ENCODE data around the gene TBC1D22A.

Gene TBC1D22A

DNA sequence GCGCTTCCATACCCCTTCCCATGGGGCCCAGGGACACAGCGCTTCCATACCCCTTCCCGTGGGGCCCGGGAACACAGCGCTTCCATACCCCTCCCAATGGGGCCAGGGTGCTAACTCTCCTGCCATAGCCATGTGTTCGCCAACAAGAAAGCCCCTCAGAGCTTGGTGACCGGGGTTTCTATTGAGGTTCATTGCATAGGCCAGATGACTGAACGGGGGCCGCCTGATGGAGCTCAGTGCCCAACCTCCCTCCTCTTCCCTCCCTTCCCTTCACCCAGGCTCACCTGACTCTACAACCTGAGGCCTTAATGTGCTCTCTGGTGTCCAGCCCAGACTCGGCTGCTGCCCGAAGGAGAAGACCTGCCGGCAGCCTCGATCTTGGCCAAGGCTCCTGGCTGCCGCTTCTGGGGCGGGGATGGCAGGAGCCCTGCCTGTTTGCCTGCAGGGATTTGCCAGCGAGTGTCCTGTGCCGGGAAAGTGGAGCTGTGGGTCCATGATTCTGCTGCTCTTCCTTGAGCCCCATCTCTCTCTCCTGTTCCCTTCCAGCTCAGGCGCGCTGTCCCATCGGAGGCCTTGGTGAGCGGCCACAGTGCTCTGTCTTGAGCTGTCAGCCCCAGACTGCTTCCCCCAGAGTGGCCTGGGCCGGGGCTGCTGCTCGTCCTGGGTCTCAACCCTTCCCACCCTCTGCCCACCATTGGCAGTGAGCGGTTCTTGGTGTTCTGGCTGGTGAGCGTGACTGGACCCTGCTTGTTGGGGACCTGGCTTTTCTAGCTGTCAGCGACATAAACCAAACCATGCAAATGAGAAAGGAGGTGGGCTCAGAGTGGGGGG lies 267.0 kb downstream of the TBC1D22A start:
- DNase-seq (ENCODE audit: insufficient read length, low spot score) (no peak), FAIRE-seq (no peak)
- no peak for TF ChIP-seq POLR2A (IDR thresholded peaks at IDR 0.05; ENCODE audit: low read depth, low read length)

DNA sequence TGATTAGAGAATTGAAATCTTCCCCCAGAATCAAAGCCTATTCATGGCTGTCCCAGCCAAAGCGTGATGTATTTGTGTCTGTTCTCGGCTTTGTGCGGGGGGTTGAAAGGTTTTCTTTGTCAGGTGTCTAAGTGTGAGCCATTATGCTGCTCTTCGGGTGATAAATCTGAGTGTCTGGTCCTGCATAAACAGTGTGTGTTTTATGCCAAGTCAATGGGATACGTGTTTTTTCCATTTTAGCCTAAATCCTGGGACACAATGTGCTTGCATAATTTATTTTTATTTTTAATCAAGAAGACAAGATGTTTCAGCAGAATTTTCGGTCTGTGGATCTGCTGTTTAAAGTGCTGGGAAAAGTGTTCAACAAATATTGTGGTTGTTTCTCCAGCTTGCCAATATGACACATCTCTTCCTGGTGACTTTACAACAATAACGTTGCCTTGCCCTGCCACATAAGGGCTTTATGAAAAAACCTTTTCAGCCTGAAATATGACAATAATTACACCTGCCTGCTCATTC lies 267.8 kb downstream of the TBC1D22A start:
- FAIRE-seq (no peak), DNase-seq (ENCODE audit: insufficient read length, low spot score) (no peak)
- no peak for TF ChIP-seq POLR2A (IDR thresholded peaks at IDR 0.05; ENCODE audit: low read depth, low read length)

DNA sequence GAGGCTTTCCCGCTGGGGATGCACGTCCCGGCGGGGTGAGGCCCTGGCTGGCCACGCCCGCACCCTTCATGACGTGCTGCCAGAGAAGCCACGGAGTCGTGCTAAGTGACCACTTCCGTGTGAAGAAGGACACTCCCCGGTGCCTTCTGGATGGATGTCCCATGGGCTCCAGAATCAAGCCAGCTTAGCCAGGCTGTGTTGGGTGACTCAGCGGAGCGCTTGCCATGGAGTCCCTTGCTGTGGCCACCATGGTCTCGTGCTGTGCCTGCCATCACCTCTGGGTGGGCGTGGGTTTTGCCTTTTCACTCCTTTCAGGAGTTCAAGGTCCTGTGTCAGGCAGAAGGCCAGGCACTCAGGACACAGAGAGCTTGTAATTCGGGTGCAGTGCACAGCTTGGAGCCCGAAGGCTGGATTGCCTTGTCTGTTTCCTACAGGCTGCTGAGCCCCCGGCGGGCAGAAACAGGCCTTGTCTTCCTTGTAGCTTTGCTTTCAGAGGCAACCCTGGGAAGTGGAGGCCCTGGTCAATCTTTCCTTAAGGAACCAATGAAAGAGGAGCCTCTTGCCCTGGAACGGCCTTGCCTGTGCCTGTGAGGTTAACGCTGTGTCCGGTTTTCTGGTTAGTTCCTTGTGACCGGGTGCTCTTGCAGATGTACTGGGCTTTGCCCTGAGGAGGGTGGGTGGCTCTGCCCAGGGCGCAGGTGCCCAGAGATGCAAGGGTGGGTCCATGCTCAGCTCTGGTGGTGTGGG lies 268.6 kb downstream of the TBC1D22A start:
- FAIRE-seq (no peak), DNase-seq (ENCODE audit: insufficient read length, low spot score) (no peak)
- no peak for TF ChIP-seq POLR2A (IDR thresholded peaks at IDR 0.05; ENCODE audit: low read depth, low read length)

DNA sequence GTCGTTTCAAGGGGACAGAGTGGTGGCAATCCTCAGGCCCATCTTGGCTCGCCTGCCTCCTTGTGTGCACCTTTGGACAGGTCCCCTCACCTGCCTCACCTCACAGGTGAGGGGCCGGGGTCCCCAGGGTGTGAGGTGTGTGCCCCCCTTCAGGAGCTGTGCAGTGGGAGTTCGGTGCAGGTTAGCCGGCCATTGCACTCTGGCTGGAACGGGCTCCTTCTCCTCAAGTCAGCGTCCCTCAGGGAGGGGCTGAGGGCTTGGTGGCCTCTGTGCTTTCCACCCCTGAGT lies 269.1 kb downstream of the TBC1D22A start:
- DNase-seq (ENCODE audit: insufficient read length, low spot score) (no peak), FAIRE-seq (no peak)
- no peak for TF ChIP-seq POLR2A (IDR thresholded peaks at IDR 0.05; ENCODE audit: low read depth, low read length)

DNA sequence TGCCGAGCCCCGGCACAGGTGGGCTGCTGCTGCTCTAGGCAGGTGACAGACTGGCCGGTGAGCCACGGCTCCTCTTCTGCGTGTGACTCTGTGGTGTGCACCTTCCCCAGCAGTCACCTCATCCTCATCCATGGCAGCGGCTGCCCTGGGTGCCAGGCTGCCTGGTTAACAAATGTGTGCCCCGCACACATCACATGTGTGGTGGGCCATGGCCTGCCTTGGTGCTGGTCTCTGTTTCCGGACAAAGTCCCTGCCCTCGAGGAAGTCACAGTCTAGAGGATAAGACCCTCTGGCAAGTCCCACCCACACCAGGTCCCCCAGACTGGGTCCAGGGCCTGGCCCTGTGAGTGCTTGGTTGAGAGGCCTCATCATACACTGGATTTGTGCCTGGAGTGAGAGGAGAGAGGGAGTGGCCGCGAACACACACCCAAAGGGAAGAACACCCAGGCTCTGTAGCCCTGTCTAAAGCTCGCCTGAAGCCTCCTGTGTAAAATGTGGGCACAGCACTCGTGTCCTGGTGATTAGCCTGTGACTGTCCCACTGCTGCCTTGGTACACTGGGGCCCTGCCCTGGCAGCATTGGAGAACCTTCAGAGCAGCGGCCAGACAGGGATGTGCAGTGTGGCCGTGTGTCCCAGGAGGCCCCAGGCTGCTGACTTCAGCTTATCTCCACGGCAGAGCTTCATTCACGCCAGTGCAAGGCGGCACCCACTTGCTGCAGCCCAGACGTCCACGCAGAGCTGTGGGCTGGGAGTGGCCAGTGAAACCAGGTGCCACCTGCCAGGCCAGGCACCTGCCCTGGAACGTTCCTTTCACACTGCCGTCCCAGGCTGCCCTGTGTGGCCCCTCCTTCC lies 269.9 kb downstream of the TBC1D22A start:
- FAIRE-seq, result no peak
- TF ChIP-seq POLR2A (IDR thresholded peaks at IDR 0.05; ENCODE audit: low read depth, low read length), result no peak
- DNase-seq (ENCODE audit: insufficient read length, low spot score), result no peak

DNA sequence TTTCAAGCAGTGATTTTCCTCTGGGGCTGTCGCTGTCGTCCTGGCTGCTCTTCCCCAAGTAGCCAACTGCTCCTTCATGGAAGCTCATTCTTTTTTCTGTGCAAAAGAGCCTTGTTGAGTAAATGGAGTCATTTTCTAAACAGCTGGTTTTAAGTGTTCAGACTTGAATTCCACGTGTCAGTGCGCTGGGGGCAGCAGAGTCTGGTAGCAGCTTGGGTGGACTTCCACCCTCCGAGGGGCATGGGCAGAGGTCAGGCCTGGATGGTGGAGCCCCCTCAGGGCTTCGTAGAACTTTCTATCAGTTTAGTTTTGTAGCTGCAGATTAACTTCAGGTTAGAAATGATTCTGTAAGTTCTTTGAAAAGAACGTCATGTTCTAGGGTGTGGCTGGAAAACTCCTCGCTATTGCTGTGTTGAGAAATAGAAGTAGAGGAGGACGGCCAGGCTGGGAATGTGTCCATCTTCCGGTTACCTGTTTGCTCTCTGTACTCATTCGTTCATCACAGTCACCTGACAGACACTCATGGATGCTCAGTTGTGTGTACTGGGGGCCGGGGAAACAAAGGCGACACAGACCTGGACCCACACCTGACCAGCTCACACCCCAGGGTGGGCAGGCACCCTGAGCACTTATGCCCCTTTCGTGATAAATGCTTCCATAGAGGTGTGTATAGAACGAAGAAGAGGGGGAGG lies 270.7 kb downstream of the TBC1D22A start:
- FAIRE-seq, result no peak
- DNase-seq (ENCODE audit: insufficient read length, low spot score), result no peak
- TF ChIP-seq POLR2A (IDR thresholded peaks at IDR 0.05; ENCODE audit: low read depth, low read length), result no peak

DNA sequence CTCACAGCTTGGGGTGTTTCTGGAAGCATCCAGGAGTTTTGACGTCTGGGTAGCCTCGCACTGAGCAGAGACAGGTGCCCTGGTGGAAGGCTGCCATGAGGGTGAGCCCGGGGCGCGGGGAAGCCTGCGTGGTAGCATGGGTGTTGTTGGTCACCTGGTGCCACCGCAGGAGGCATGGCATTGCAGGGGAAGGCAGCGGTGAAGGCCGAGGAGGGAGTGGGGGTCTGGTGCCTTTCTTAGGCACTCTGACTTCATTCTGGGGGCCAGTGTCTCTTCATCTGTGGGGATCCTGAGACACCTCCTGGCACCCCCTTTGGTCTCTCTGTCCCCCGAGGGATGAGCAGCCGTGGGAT lies 271.2 kb downstream of the TBC1D22A start:
- FAIRE-seq, result no peak
- no peak for DNase-seq (ENCODE audit: insufficient read length, low spot score)
- TF ChIP-seq POLR2A (IDR thresholded peaks at IDR 0.05; ENCODE audit: low read depth, low read length), result no peak

DNA sequence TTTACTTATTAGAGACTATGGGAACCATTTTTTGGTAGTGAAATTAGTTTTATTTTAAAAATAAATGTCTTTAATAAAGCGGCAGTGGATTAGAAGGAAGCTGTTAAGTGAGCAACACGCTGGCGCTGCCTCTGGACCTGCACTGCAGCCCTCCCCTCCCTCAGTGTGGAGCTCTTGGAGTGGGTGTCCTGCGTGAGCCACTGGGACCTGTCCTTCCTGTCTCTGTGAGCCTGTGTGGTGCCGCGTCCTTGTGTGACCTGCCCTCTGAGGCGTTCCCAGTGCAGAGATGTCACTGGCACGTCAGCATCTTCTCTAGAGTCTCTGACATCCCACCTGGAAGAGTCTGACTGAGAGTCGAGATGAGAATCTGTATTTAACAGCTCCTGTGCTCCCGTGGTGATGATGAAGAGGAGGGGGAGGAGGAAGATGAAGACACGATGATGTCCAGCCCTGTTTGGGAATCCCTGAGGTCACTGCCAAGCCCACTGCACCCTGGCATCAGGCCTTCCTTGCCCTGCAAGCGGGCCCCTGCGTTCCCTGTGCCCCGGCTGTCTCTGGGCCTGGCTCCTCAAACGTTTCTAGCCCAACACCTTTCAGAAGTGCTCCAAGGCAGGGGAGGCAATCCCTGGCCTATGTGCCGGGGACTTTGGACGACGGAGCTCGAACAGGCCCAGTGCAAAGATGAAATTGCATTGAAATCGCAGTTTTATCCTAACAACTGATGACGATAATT lies 271.8 kb downstream of the TBC1D22A start:
- FAIRE-seq (no peak), DNase-seq (ENCODE audit: insufficient read length, low spot score) (no peak)
- TF ChIP-seq POLR2A (IDR thresholded peaks at IDR 0.05; ENCODE audit: low read depth, low read length), result no peak

DNA sequence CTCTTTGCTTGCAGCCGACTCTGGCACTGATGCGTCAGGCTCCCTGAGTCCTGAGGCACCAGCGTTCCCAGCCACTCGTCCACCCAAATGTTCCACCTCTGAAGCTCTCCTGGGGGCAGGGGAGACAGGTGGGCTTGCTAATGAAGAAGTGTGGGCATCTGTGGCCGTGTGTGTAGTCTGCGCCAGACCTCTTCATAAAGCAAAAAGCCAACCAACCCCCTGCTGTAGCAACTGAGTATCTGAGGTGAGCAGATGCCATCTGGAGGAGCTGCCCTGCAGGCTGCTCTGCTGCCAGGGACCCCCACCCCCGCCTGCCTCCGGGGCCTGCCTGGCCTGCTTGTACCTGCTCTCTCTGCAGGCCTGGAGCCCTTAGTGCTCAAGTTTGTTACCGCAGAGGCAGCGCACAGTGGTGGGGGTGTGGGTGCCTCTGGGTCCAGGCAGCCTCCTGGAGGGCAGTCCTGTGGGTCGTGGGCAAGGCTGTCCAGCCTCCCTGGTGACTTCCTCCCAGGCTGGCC lies 272.5 kb downstream of the TBC1D22A start:
- no peak for TF ChIP-seq POLR2A (IDR thresholded peaks at IDR 0.05; ENCODE audit: low read depth, low read length)
- FAIRE-seq (no peak), DNase-seq (ENCODE audit: insufficient read length, low spot score) (no peak)

DNA sequence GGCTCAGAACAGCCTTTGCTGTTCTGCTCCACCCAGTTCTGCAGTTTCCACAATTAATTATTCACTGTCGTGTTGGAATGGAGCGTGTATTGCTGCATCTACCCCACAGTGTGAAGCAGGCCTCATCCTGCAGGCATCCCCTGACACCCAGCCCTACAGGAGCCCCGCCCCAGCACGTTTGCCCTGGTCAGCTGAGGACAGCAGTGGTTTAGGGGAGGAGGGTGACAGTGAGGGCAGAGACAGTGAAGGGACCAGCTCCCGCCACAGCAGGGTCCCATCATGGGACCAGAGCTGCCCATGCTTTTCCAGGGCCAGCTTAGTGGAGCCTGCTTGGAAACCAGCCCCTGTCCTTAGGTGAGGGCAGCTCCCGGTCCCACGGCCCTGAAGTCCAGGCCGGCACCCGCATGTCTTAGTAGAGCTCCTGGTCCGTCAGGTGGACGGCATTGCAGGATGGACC lies 273.0 kb downstream of the TBC1D22A start:
- FAIRE-seq (no peak), DNase-seq (ENCODE audit: insufficient read length, low spot score) (no peak)
- no peak for TF ChIP-seq POLR2A (IDR thresholded peaks at IDR 0.05; ENCODE audit: low read depth, low read length)

DNA sequence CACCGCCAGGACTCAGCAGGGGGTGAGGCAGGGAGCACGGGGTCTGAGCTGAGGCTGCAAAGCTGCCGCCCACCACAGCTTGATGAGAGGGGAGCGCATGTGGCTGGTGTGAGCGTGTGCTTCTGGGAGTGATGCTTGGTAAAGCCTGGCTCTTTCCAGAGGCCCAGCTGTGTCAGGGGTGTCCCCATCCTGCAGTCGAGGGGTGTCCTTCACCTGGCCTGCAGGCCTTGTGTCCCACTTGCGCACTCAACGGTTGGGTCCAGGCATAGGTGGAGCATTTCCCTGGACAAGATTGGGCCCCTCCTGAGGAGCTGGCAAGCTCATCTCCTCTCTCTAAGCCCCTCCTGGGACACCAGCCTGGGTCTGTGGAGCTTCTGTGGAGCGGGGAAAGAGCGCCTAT lies 273.9 kb downstream of the TBC1D22A start:
- no peak for TF ChIP-seq POLR2A (IDR thresholded peaks at IDR 0.05; ENCODE audit: low read depth, low read length)
- DNase-seq (ENCODE audit: insufficient read length, low spot score), result no peak
- FAIRE-seq, result no peak

DNA sequence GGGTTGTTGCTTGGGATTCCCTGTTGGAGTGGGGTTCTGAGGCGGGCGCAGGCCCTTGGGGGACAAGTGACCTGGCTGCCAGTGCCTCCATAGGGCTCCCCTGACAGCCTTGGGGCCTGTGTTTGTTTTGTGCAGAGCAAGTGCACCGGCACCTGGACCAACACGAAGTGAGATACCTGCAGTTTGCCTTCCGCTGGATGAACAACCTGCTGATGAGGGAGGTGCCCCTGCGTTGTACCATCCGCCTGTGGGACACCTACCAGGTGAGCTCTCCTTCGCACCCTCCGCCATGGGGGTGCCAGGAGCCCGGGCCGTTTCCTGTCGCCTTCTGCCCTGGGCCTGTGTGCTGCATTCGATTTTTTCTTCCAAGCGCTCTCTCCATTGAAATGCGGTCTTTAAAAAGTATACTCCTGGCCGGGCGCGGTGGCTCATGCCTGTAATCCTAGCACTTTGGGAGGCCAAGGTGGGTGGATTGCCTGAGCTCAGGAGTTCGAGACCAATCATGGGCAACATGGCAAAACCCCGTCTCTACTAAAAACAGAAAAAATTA lies 274.6 kb downstream of the TBC1D22A start:
- TF ChIP-seq POLR2A (IDR thresholded peaks at IDR 0.05; ENCODE audit: low read depth, low read length), result no peak
- no peak for DNase-seq (ENCODE audit: insufficient read length, low spot score)
- no peak for FAIRE-seq

Data from H54 (cell line).